SK-N-MC (cell line): ENCODE measurements around the gene MRC2.

Source experiments
- EZH2 ChIP-seq: fragments of 200-600 bp; sonication (generic); IDR thresholded peaks from one replicate; pipeline ENCODE4 v1.6.1; 2017; ENCODE audit warnings: antibody characterized with exemption
- POLR2AphosphoS5 ChIP-seq: IDR thresholded peaks from 2 replicates; pipeline ENCODE4 v1.6.1; 2012; ENCODE audit warnings: mild to moderate bottlenecking, low read depth, low read length, borderline replicate concordance

- no peak for TF ChIP-seq POLR2AphosphoS5
- no peak for TF ChIP-seq EZH2
Observed at GRCh38 chr17:62616993-62617893, 10.2 kb upstream of the MRC2 start.
